Activated CD4-positive, alpha-beta T cell treated with anti-CD3 and anti-CD28 coated beads, Interleukin-2, amount 50 U/mL, for 4 hours (primary cell): Measurements from ENCODE around the gene KRT32.
"Not testable (repeated sequence)": the region's sequence is repeated elsewhere in the genome, so short reads cannot be mapped to it uniquely, and the experiment has no call there.

Experiments
- DNase-seq, 2 experiments: peaks; one replicate each; pipeline ENCODE4 v3.0.0-alpha.2; 2020

The KRT32 gene

GRCh38 chr17:41463746-41464145 lies 3.4 kb downstream of the KRT32 start:
- no peak for DNase-seq

- no peak for DNase-seq
Observed at GRCh38 chr17:41462705-41463104, 4.5 kb downstream of the KRT32 start.

GRCh38 chr17:41457676-41458075 lies 9.5 kb downstream of the KRT32 start:
- no peak for DNase-seq

- DNase-seq, result no peak
Observed at GRCh38 chr17:41456204-41456603, 11.0 kb downstream of the KRT32 start.

- DNase-seq, result no peak
Observed at GRCh38 chr17:41455236-41455635, 11.9 kb downstream of the KRT32 start.

- DNase-seq, result no peak
Observed at GRCh38 chr17:41453066-41453465, 14.1 kb downstream of the KRT32 start.

- no peak for DNase-seq
Observed at GRCh38 chr17:41452281-41452680, 14.9 kb downstream of the KRT32 start.

- DNase-seq, result no peak
Observed at GRCh38 chr17:41451154-41451728, 15.9 kb downstream of the KRT32 start.

GRCh38 chr17:41449008-41449407 lies 18.2 kb downstream of the KRT32 start:
- DNase-seq, result no peak

- DNase-seq, result no peak
Observed at GRCh38 chr17:41448506-41448905, 18.7 kb downstream of the KRT32 start.

- no peak for DNase-seq
Observed at GRCh38 chr17:41446806-41447205, 20.4 kb downstream of the KRT32 start.

- DNase-seq, result no peak
Observed at GRCh38 chr17:41444640-41445039, 22.5 kb downstream of the KRT32 start.

GRCh38 chr17:41444186-41444585 lies 23.0 kb downstream of the KRT32 start:
- DNase-seq, result no peak

- no peak for DNase-seq
Observed at GRCh38 chr17:41442739-41443138, 24.4 kb downstream of the KRT32 start.

- no peak for DNase-seq
Observed at GRCh38 chr17:41440531-41441033, 26.6 kb downstream of the KRT32 start, which contains the start of gene KRT38. KRT38 (minus strand) TSS chr17:41440983; CDS start chr17:41440921, 62 bp downstream.

GRCh38 chr17:41439375-41439774 lies 27.8 kb downstream of the KRT32 start:
- DNase-seq, result no peak

GRCh38 chr17:41437769-41438168 lies 29.4 kb downstream of the KRT32 start:
- DNase-seq, result no peak

GRCh38 chr17:41437254-41437653 lies 29.9 kb downstream of the KRT32 start:
- no peak for DNase-seq

GRCh38 chr17:41434415-41434814 lies 32.8 kb downstream of the KRT32 start:
- DNase-seq, result no peak

- no peak for DNase-seq
Observed at GRCh38 chr17:41434005-41434404, 33.2 kb downstream of the KRT32 start.

- no peak for DNase-seq
Observed at GRCh38 chr17:41433586-41433985, 33.6 kb downstream of the KRT32 start.

GRCh38 chr17:41430376-41430775 lies 36.8 kb downstream of the KRT32 start:
- not testable (repeated sequence) for DNase-seq

GRCh38 chr17:41429667-41430066 lies 37.5 kb downstream of the KRT32 start:
- DNase-seq, result no peak

GRCh38 chr17:41428591-41429291 lies 38.4 kb downstream of the KRT32 start:
- DNase-seq, result no peak
